Measurements from ENCODE around the gene SLC17A9. TPM values are rescaled to one million over a fixed set of nuclear protein-coding genes. Genes with fewer than 3 reads are reported as not detected.

SLC17A9 gene
- total RNA-seq, 1 experiment from 2014 or later, result not detected

Other genes starting within 250 kb of the SLC17A9 start
- 7.8 and 10.6 TPM in 2 replicates for gene NTSR1, start 243.9 kb upstream of the SLC17A9 start, total RNA-seq (2014; rRNA removed)
- gene MRGBP, start 156.2 kb upstream of the SLC17A9 start, total RNA-seq (2014; rRNA removed), result 48.8 and 56.3 TPM in 2 replicates
- gene OGFR, start 147.9 kb upstream of the SLC17A9 start, total RNA-seq (2014; rRNA removed), result 78.9 and 112 TPM in 2 replicates
- 14.3 and 17.7 TPM in 2 replicates for gene COL9A3, start 135.7 kb upstream of the SLC17A9 start, total RNA-seq (2014; rRNA removed)
- gene TCFL5, start 90.9 kb upstream of the SLC17A9 start, total RNA-seq (2014; rRNA removed), result 15.8 and 21.7 TPM in 2 replicates
- gene DIDO1, start 26.2 kb upstream of the SLC17A9 start, total RNA-seq (2014; rRNA removed), result 33.2 and 40.4 TPM in 2 replicates
- gene GID8, start 14.6 kb upstream of the SLC17A9 start, total RNA-seq (2014; rRNA removed), result 37.2 and 47.5 TPM in 2 replicates
- not detected in 2 replicates for gene BHLHE23, start 54.3 kb downstream of the SLC17A9 start, total RNA-seq (2014; rRNA removed)